M059J (cell line): ENCODE data around the gene RNF14. TPM values are rescaled to one million over a fixed set of nuclear protein-coding genes. Genes with fewer than 3 reads are reported as not detected.

Experiments
- total RNA-seq: library from RNA; depleted of rRNA; stranded (reverse); fragments of >200 nt; shearing (Covaris generic); gene quantifications from 2 replicates; pipeline ENCODE4 v1.2.3, GENCODE V29; 2014; rRNA removed

The RNF14 gene
- total RNA-seq, 1 experiment from 2014 or later = 78.2 TPM

Other genes with a start within 250 kb of the RNF14 start
- gene PCDH1, start 90.7 kb upstream of the RNF14 start, total RNA-seq = 4.9 and 5.4 TPM in 2 replicates
- 35.6 and 47.0 TPM in 2 replicates for gene DELE1, start 45.2 kb upstream of the RNF14 start, total RNA-seq
- not detected in 2 replicates for gene PCDH12, start 10.9 kb upstream of the RNF14 start, total RNA-seq
- gene GNPDA1, start 43.9 kb downstream of the RNF14 start, total RNA-seq = 85.5 and 151 TPM in 2 replicates
- gene NDFIP1, start 139.7 kb downstream of the RNF14 start, total RNA-seq = 54.8 and 83.9 TPM in 2 replicates